ENCODE data around the gene MYL10. TPM values are rescaled to one million over a fixed set of nuclear protein-coding genes. Genes with fewer than 3 reads are reported as not detected.

MYL10 gene
- total RNA-seq, 1 experiment from 2014 or later: not detected

- intact Hi-C loops (cut with micrococcal nuclease): no loop called here
- TF ChIP-seq POLR2A (IDR thresholded peaks at IDR 0.05; ENCODE audit: borderline replicate concordance, extremely low read depth, insufficient read depth, insufficient read length) (no peak), CEBPB (IDR thresholded peaks at IDR 0.05; ENCODE audit: low read depth) (no peak), ELF1 (IDR thresholded peaks at IDR 0.05; ENCODE audit: borderline replicate concordance, low read depth) (no peak), YY1 (IDR thresholded peaks at IDR 0.05; ENCODE audit: extremely low read depth, insufficient replicate concordance, low read depth, low read length) (no peak), JUND (IDR thresholded peaks at IDR 0.05) (no peak), ATF3 (IDR thresholded peaks at IDR 0.05) (no peak), EZH2phosphoT487 (IDR thresholded peaks at IDR 0.05; ENCODE audit: borderline replicate concordance) (no peak), SRF (IDR thresholded peaks at IDR 0.05; ENCODE audit: low read depth) (no peak), FOSL1 (IDR thresholded peaks at IDR 0.05; ENCODE audit: low read depth) (no peak), REST (IDR thresholded peaks at IDR 0.05; ENCODE audit: low read depth) (no peak)
- DNase-seq (ENCODE audit: low read depth, low spot score) (no peak), ATAC-seq (no peak)
- no peaks in the 10 kb centered on the region for H3K27me3 ChIP-seq (ENCODE audit: insufficient read depth, low read length)
- no peaks in the 10 kb centered on the region for H3K9me3 ChIP-seq (ENCODE audit: control insufficient read depth in 1 of 2, insufficient read depth in 1 of 2, low read depth in 1 of 2, low read length in 2 of 2)
- POLR2A ChIA-PET: no interaction called here
- no peaks in the 10 kb centered on the region for H3K36me3 ChIP-seq (ENCODE audit: control insufficient read depth in 1 of 2, insufficient read depth in 2 of 2, low read length in 2 of 2)
- H4K20me1 ChIP-seq (ENCODE audit: insufficient read depth): no peaks in the 10 kb centered on the region
- no peak overlapping the region for H3K27ac ChIP-seq (ENCODE audit: low read depth, low read length)
- H3K9ac ChIP-seq (ENCODE audit: low read length): no peak overlapping the region
- no peaks in the 10 kb centered on the region for H3K79me2 ChIP-seq (ENCODE audit: insufficient read depth, low read length)
- no peak overlapping the region for H3K4me2 ChIP-seq (ENCODE audit: low read length)
- no peak overlapping the region for H2AFZ ChIP-seq (ENCODE audit: low read depth, low read length, poor library complexity, severe bottlenecking)
- H3K9me2 ChIP-seq (ENCODE audit: insufficient read depth): no peaks in the 10 kb centered on the region
- no peaks in the 10 kb centered on the region for H3K4me1 ChIP-seq (ENCODE audit: control insufficient read depth in 1 of 2, insufficient read depth in 2 of 2, low read length in 2 of 2)
- BruUV-seq (replicated peaks): no TSS peak
- CTCF ChIA-PET: no interaction called here
- H3K4me3 ChIP-seq (replicated peaks in 1 of 2; ENCODE audit: low read depth in 1 of 2, low read length in 2 of 2): no peak overlapping the region
- RAD21 ChIA-PET (ENCODE audit: low non-redundant PET in 1 of 2, low total read pairs in 2 of 2, uncharacterized antibody in 2 of 2, unreplicated experiment in 2 of 2): no interaction called here
Measured at GRCh38 chr7:101624246-101625001, 4.7 kb downstream of the MYL10 start.
